GM12873 (cell line): ENCODE results near the gene ZNF484.

ENCODE experiments used
- TF ChIP-seq, protein P1 (sequence below): IDR thresholded peaks from 2 replicates; pipeline ENCODE4 v1.5.1; 2012; ENCODE audit warnings: low read depth, mild to moderate bottlenecking, moderate library complexity, low read length, control low read depth; ENCODE audit not compliant: insufficient read depth; ENCODE audit errors: missing control alignments

ZNF484 gene

DNA sequence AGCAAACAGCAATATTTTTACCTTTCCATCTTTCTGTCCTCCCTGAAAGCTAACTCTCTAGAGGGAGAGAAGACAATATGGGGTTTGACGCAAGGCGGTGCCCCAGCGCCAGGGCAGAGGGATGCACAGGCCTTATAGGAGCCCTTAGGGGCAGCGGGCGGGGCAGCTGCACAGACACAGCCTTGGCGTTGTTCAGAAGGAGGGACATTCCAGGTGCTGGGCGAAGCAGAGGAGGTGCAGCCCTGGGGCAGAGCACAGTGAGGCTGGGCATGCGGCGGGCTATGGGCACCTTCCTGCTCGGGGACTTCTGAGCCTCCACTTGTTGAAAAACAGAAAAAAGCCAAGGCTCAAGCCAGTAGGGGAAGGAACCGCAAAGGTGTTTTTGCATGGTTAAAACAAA is 79.5 kb downstream of the ZNF484 start:
- TF ChIP-seq, protein P1, sequence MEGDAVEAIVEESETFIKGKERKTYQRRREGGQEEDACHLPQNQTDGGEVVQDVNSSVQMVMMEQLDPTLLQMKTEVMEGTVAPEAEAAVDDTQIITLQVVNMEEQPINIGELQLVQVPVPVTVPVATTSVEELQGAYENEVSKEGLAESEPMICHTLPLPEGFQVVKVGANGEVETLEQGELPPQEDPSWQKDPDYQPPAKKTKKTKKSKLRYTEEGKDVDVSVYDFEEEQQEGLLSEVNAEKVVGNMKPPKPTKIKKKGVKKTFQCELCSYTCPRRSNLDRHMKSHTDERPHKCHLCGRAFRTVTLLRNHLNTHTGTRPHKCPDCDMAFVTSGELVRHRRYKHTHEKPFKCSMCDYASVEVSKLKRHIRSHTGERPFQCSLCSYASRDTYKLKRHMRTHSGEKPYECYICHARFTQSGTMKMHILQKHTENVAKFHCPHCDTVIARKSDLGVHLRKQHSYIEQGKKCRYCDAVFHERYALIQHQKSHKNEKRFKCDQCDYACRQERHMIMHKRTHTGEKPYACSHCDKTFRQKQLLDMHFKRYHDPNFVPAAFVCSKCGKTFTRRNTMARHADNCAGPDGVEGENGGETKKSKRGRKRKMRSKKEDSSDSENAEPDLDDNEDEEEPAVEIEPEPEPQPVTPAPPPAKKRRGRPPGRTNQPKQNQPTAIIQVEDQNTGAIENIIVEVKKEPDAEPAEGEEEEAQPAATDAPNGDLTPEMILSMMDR = no peak

DNA sequence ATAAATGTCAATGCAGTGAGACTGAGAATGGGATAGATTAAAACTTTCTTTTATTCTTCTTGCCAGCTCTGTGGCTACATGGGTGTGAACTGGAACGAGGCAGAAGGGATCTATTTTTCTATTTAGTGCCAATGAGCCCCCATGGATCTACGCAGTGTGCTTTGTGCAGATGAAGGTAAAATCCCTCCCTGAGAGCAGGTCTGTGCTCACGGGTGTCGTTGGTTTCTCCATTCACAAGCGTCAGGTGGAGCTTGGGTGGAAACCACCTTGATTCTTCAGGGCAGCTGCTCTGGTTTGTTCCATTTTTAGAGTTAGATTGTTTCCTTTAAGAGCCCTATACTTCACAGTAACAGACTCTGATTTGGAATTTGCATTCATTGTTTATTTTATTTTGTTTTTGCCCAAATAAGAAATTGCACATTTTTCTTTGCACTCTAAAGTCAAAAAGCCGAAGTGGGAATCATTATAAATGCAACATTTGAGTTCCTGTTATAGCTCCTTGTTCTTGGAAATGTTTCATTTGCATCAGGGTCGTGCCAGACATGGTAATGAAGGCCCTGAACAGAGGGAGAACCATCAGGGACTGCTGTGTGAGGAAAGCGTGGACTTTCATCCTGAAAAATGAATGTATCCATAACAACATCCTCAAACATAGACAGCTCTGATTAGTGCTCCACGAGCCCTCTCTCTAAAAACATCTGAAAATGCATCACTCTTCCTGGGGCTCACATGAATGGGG is 82.1 kb downstream of the ZNF484 start:
- TF ChIP-seq, protein P1 = no peak
